HCT116 (cell line): Measurements from ENCODE around the gene ZBTB34. TPM values are rescaled to one million over a fixed set of nuclear protein-coding genes. Genes with fewer than 3 reads are reported as not detected.
A peak's percentile ranks its signal among the peaks of the same experiment; 100 is the strongest.

Experiments
- ATAC-seq: fragments of 200-7000 bp; cut with Tn5 transposase; 2 replicates; pipeline ENCODE4 v1.9.1; 2020; ENCODE audit warnings: mild to moderate bottlenecking, moderate library complexity
- BruUV-seq: library from RNA; stranded (reverse); fragments of 400-500 nt; replicated peaks from 2 replicates; lab custom pipeline; 2021; lab: Mats Ljungman, UMichigan
- CTCF ChIA-PET: fragments of 300-600 bp; sonication (Branson Sonifier 250); formaldehyde crosslinking; loops from one replicate; lab custom pipeline; 2021; ENCODE audit warnings: antibody characterized with exemption; lab: Charles Lee
- POLR2A ChIA-PET: fragments of 300-600, 350-600 bp; sonication (Branson Sonifier 250); formaldehyde crosslinking; loops from one replicate; lab custom pipeline; 2021; ENCODE audit warnings: antibody characterized with exemption; lab: Charles Lee
- RAD21 ChIA-PET, 2 experiments: fragments of 300-600 bp; sonication (Branson Sonifier 250); formaldehyde crosslinking; loops; one replicate each; lab custom pipeline; 2023; ENCODE audit warnings: low total read pairs in 2 of 2; ENCODE audit not compliant: uncharacterized antibody in 2 of 2, unreplicated experiment in 2 of 2, low non-redundant PET in 1 of 2; lab: Charles Lee
- DNase-seq: peaks from one replicate; pipeline ENCODE4 v3.0.0-alpha.2; 2010; ENCODE audit warnings: low read depth, low spot score
- H2AFZ ChIP-seq: fragments of 200-600 bp; shearing (Covaris generic), sonication (generic); 2 replicates; pipeline ENCODE4 v1.6.1; 2017; ENCODE audit warnings: low read depth, mixed run types, mixed read lengths, antibody characterized with exemption, low read length; ENCODE audit not compliant: poor library complexity, severe bottlenecking
- H3K27ac ChIP-seq: 2 replicates; pipeline ENCODE4 v1.5.1; 2012; ENCODE audit warnings: low read depth, low read length
- H3K27me3 ChIP-seq: fragments of 200-600 bp; sonication (generic); 2 replicates; pipeline ENCODE4 v1.6.1; 2016; ENCODE audit warnings: mixed run types, low read length, mixed read lengths; ENCODE audit not compliant: insufficient read depth
- H3K36me3 ChIP-seq, 2 experiments: fragments of 200-500 bp in 1 of 2; fragments of 200-600 bp in 1 of 2; sonication (Bioruptor generic) in 1 of 2; sonication (generic) in 1 of 2; 2 replicates each; pipeline versions ENCODE4 v1.5.1 to v1.6.1; 2014 to 2016; ENCODE audit warnings: low read length in 2 of 2, inconsistent platforms in 1 of 2, mixed read lengths in 1 of 2, mixed run types in 1 of 2; ENCODE audit not compliant: insufficient read depth in 2 of 2, control insufficient read depth in 1 of 2
- H3K4me1 ChIP-seq, 2 experiments: fragments of 200-600 bp in 1 of 2; sonication (generic) in 1 of 2; 2 replicates each; pipeline versions ENCODE4 v1.5.1 to v1.6.1; 2012 to 2017; ENCODE audit warnings: low read length in 2 of 2, inconsistent platforms in 1 of 2, mild to moderate bottlenecking in 1 of 2, mixed read lengths in 1 of 2, mixed run types in 1 of 2, moderate library complexity in 1 of 2; ENCODE audit not compliant: insufficient read depth in 2 of 2, control insufficient read depth in 1 of 2
- H3K4me2 ChIP-seq: fragments of 200-600 bp; sonication (generic); 2 replicates; pipeline ENCODE4 v1.6.1; 2017; ENCODE audit warnings: mixed run types, low read length, mixed read lengths
- H3K4me3 ChIP-seq, 2 experiments: fragments of 200-600 bp in 1 of 2; sonication (generic) in 1 of 2; replicated peaks in 1 of 2; 2 replicates each; pipeline ENCODE4 v1.5.1; 2011 to 2016; ENCODE audit warnings: low read length in 2 of 2, control low read depth in 1 of 2, low read depth in 1 of 2, mild to moderate bottlenecking in 1 of 2, mixed read lengths in 1 of 2, mixed run types in 1 of 2
- H3K79me2 ChIP-seq: fragments of 200-600 bp; sonication (generic); 2 replicates; pipeline ENCODE4 v1.6.1; 2017; ENCODE audit warnings: mild to moderate bottlenecking, mixed run types, low read length, moderate library complexity, mixed read lengths; ENCODE audit not compliant: insufficient read depth
- H3K9ac ChIP-seq: fragments of 200-600 bp; sonication (generic); 2 replicates; pipeline ENCODE4 v1.6.1; 2016; ENCODE audit warnings: low read length, mixed read lengths
- H3K9me2 ChIP-seq: fragments of 200-600 bp; sonication (generic), shearing (Covaris generic); 2 replicates; pipeline ENCODE4 v1.6.1; 2017; ENCODE audit warnings: mixed run types, mild to moderate bottlenecking, moderate library complexity; ENCODE audit not compliant: insufficient read depth
- H3K9me3 ChIP-seq, 2 experiments: fragments of 200-500 bp in 1 of 2; fragments of 200-600 bp in 1 of 2; sonication (Bioruptor generic) in 1 of 2; sonication (generic) in 1 of 2; 2 replicates each; pipeline ENCODE4 v1.6.1; 2014 to 2017; ENCODE audit warnings: low read length in 2 of 2, mixed read lengths in 2 of 2, inconsistent platforms in 1 of 2, low read depth in 1 of 2, mild to moderate bottlenecking in 1 of 2, mixed run types in 1 of 2, moderate library complexity in 1 of 2; ENCODE audit not compliant: control insufficient read depth in 1 of 2, insufficient read depth in 1 of 2
- H4K20me1 ChIP-seq: fragments of 200-600 bp; sonication (generic), shearing (Covaris generic); 2 replicates; pipeline ENCODE4 v1.6.1; 2017; ENCODE audit warnings: mixed run types, mild to moderate bottlenecking, moderate library complexity; ENCODE audit not compliant: insufficient read depth
- CBX3 ChIP-seq: IDR thresholded peaks from 2 replicates; pipeline ENCODE4 v1.6.1; 2012; ENCODE audit warnings: low read depth
- CEBPB ChIP-seq: IDR thresholded peaks from 2 replicates; pipeline ENCODE4 v1.6.1; 2012; ENCODE audit warnings: low read depth
- EZH2 ChIP-seq: fragments of 200-600 bp; sonication (generic); IDR thresholded peaks from 2 replicates; pipeline ENCODE4 v1.6.1; 2017; ENCODE audit warnings: antibody characterized with exemption, mixed run types
- EZH2phosphoT487 ChIP-seq: fragments of 200-600 bp; IDR thresholded peaks from 2 replicates; pipeline ENCODE4 v1.6.1; 2018; ENCODE audit warnings: antibody characterized with exemption, borderline replicate concordance
- JUND ChIP-seq: IDR thresholded peaks from 2 replicates; pipeline ENCODE4 v1.6.1; 2012
- MAX ChIP-seq: IDR thresholded peaks from 2 replicates; pipeline ENCODE4 v1.6.1; 2012
- POLR2AphosphoS5 ChIP-seq: IDR thresholded peaks from 2 replicates; pipeline ENCODE4 v1.6.1; 2011; ENCODE audit warnings: mild to moderate bottlenecking, low read depth, low read length, moderate library complexity
- REST ChIP-seq: IDR thresholded peaks from 2 replicates; pipeline ENCODE4 v1.6.1; 2012; ENCODE audit warnings: low read depth
- TCF7L2 ChIP-seq: IDR thresholded peaks from 2 replicates; pipeline ENCODE4 v1.7.0; 2011; ENCODE audit warnings: borderline replicate concordance, inconsistent platforms; ENCODE audit not compliant: insufficient read depth, insufficient read length; ENCODE audit errors: extremely low read depth
- YY1 ChIP-seq: IDR thresholded peaks from 2 replicates; pipeline ENCODE4 v1.6.1; 2011; ENCODE audit warnings: low read length, low read depth, moderate library complexity, mild to moderate bottlenecking; ENCODE audit not compliant: insufficient replicate concordance; ENCODE audit errors: extremely low read depth
- ZNF274 ChIP-seq: fragments of 200-500 bp; sonication (Bioruptor generic); IDR thresholded peaks from 2 replicates; pipeline ENCODE4 v1.6.1; 2014; ENCODE audit warnings: mild to moderate bottlenecking, low read depth, low read length, inconsistent platforms
- intact Hi-C: fragments of 100-400 bp; cut with micrococcal nuclease; formaldehyde crosslinking; loops from 2 replicates; pipeline ENCODE4 v1.10.0; 2022
- total RNA-seq: library from RNA; stranded (reverse); gene quantifications from one replicate; pipeline ENCODE4 v1.2.1, GENCODE V29; 2021; ENCODE audit not compliant: unreplicated experiment

Gene ZBTB34
- total RNA-seq, 1 experiment from 2014 or later: 5.6 TPM

GRCh38 chr9:126915846-126916543, 55.6 kb downstream of the ZBTB34 start:
- ChIA-PET CTCF (no interaction called here), RAD21 (interaction anchor here in 1 of 2 experiments (0.6 kb wide), 1 partner anchor 158 kb away, joined by 3 read pairs; no protein-coding TSS in a partner anchor), POLR2A (no interaction called here)
- intact Hi-C loops: no loop called here
- ATAC-seq: no peak
- Histone ChIP-seq H3K79me2 (no peaks in the 10 kb centered on the region), H4K20me1 (no peaks in the 10 kb centered on the region), H2AFZ (no peak overlapping the region), H3K36me3 (no peaks in the 10 kb centered on the region), H3K4me2 (peak overlapping the region; percentile 76), H3K9me3 (no peaks in the 10 kb centered on the region), H3K4me1 (peaks cover 2 to 23% of the 10 kb centered on the region in 2 experiments; a peak in 3 of 4 replicates), H3K27me3 (no peaks in the 10 kb centered on the region), H3K27ac (no peak overlapping the region), H3K9ac (peak overlapping the region; percentile 20; the same call in 1 of the 2 replicates), H3K9me2 (no peaks in the 10 kb centered on the region), H3K4me3 (peak overlapping the region; percentile 49 to 53)
- BruUV-seq: TSS peak; percentile 46
- TF ChIP-seq ZNF274 (no peak), EZH2 (no peak), POLR2AphosphoS5 (no peak), CEBPB (no peak), MAX (no peak), CBX3 (no peak), YY1 (no peak), REST (no peak), EZH2phosphoT487 (no peak), JUND (no peak), TCF7L2 (no peak)
- no peak for DNase-seq
